ENCODE data around the gene METAP1D. TPM values are rescaled to one million over a fixed set of nuclear protein-coding genes. Genes with fewer than 3 reads are reported as not detected.

Gene METAP1D
- total RNA-seq, 2 experiments from 2014 or later: 5.3 to 6.0 TPM

DNA sequence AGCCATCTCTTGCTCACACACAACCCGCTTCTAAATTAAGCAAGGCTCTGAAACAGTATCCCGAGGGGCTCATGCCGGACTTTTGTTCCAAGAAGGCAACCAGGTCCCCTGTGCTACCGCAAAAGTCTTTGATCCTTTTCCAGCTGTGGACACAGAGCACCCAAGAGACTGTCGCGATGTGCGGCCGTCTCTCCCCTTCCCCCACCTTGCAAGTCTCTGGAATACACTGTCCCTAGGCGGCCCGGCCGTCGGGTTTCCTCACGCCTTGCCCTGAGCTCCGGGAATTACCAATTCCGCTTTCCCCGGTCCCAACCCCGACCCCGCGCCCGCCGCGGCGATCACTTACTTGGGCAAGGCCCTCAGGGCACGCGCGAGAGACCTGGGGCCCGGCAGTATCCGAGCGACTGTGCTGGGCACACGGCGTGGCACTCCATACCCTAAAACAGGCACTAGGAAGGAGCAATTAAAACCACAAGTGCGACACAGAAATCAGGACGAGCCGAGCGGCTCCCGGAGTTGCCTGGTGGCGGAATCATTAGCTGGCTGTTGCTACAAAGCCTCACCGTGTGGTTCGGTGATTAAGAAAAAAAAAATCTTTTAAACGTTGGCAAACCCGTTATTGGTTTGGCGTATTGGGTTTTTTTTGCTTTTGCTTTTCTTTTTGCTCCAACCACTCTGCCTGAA lies 83.3 kb downstream of the METAP1D start:
- ChIA-PET POLR2A (interaction anchor here (0.7 kb wide), 1 partner anchor 849 kb away, joined by 3 read pairs; no protein-coding TSS in a partner anchor), CTCF (interaction anchor here (0.6 to 7.2 kb wide), 5 partner anchors 9 to 19 kb away, joined by 3 to 93 read pairs (median 5); partner anchors contain the start of gene DLX2)
- intact Hi-C loops (cut with DNase I, micrococcal nuclease): loop anchor here in 1 of 2 experiments (10.0 kb wide), 1 partner anchor 1368 kb away; the partner anchor contains the start of gene SP5
- ATAC-seq (no peak), DNase-seq (no peak)
- no peaks in the 10 kb centered on the region for H3K9me3 Mint-ChIP-seq (ENCODE audit: low read depth)
- peaks cover 81% of the 10 kb centered on the region for H3K27me3 Mint-ChIP-seq
- peaks cover 2% of the 10 kb centered on the region for H3K36me3 Mint-ChIP-seq (ENCODE audit: low read depth)
- no peak overlapping the region for H3K27ac Mint-ChIP-seq
- peaks cover 52% of the 10 kb centered on the region for H3K4me1 Mint-ChIP-seq
- peak overlapping the region; percentile 73 for H3K4me3 Mint-ChIP-seq

DNA sequence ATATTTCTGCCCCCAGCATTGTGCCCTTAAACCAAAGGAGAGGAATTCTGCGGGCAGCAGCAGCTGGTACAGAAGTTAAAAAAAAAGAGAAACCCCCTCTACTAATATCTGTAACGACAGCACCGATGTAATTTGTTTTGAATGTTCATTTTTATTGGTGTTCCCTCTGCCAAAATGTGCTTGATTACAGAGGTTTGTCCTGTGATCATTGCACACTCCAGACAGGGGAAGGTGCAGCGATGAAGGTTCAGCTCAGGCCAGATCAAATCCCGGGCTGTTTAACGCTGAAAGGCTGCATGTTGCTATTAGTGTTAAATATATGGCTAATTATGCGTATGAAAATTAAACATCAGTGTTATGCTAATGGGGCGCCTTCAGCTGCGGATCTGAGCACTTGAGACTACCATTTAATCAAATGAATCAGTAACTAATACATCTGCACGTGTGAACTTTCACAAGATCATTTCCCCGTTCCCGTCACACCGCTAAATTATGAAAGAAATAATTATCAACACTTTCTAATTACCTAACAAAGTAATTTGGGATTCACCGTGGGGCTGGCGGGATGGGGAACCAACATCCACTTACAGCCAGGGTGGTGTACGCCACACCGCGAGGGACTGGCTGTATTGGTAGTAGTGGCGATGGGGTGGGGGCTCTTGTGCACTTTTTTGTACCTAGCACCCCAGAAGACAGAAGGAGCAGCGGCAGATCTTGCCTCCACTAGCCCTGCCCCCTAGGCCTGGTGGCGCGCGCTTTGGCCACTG lies 84.1 kb downstream of the METAP1D start:
- Mint-ChIP-seq H3K9me3 (ENCODE audit: low read depth) (no peaks in the 10 kb centered on the region), H3K27ac (no peak overlapping the region), H3K4me3 (peak overlapping the region; percentile 73), H3K36me3 (ENCODE audit: low read depth) (peaks cover 2% of the 10 kb centered on the region), H3K27me3 (peaks cover 84% of the 10 kb centered on the region), H3K4me1 (peaks cover 55% of the 10 kb centered on the region)
- CTCF ChIA-PET: interaction anchor here (1.2 to 7.2 kb wide), 2 partner anchors 10 to 19 kb away, joined by 3 to 93 read pairs; partner anchors contain the start of gene DLX2
- DNase-seq (no peak), ATAC-seq (no peak)
- intact Hi-C loops (cut with DNase I, micrococcal nuclease): loop anchor here in 1 of 2 experiments (1.0 to 10.0 kb wide), 2 partner anchors 9 to 1369 kb away; partner anchors contain the start of gene SP5
- POLR2A ChIA-PET: interaction anchor here (0.7 kb wide), 1 partner anchor 850 kb away, joined by 3 read pairs; no protein-coding TSS in a partner anchor

DNA sequence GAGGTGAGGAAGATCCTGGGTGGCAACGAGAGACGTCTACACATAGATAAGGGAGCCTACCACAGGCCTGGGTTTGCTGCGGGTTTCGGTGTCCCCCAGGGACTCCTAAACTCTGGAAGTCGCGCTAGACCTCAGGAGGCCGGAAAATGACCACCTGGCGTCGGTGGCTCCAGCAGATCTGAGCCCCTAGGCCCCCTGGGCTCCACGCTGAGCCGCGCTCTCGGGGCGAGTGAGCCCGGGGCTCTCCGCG lies 84.6 kb downstream of the METAP1D start:
- Mint-ChIP-seq H3K9me3 (ENCODE audit: low read depth) (no peaks in the 10 kb centered on the region), H3K4me3 (peak overlapping the region; percentile 73), H3K27ac (no peak overlapping the region), H3K4me1 (peaks cover 55% of the 10 kb centered on the region), H3K27me3 (peaks cover 83% of the 10 kb centered on the region), H3K36me3 (ENCODE audit: low read depth) (peaks cover 2% of the 10 kb centered on the region)
- ChIA-PET CTCF (interaction anchor here (7.2 kb wide), 1 partner anchor 18 kb away, joined by 93 read pairs; the partner anchor contains the start of gene DLX2), POLR2A (no interaction called here)
- DNase-seq (no peak), ATAC-seq (no peak)
- intact Hi-C loops (cut with DNase I, micrococcal nuclease): loop anchor here in 1 of 2 experiments (1.0 to 10.0 kb wide), 2 partner anchors 9 to 1370 kb away; partner anchors contain the start of gene SP5

- peak; percentile 78 for ATAC-seq
- DNase-seq: peak; percentile 78
- ChIA-PET POLR2A (interaction anchor here (0.9 kb wide), 1 partner anchor 11 kb away, joined by 3 read pairs; no protein-coding TSS in a partner anchor), CTCF (interaction anchor here (0.6 to 7.2 kb wide), 4 partner anchors 9 to 509 kb away, joined by 3 to 93 read pairs (median 3); partner anchors contain the start of gene DLX2)
- H3K9me3 Mint-ChIP-seq (ENCODE audit: low read depth): no peaks in the 10 kb centered on the region
- peaks cover 55% of the 10 kb centered on the region for H3K4me1 Mint-ChIP-seq
- intact Hi-C loops (cut with DNase I, micrococcal nuclease): loop anchor here (1.0 to 10.0 kb wide), 6 partner anchors 8 to 1370 kb away; partner anchors contain the start of genes GAD1 (in 2 of the 2), SP5 (in 2 of the 2) and DLX2 (in 1 of the 2)
- peaks cover 82% of the 10 kb centered on the region for H3K27me3 Mint-ChIP-seq
- peaks cover 2% of the 10 kb centered on the region for H3K36me3 Mint-ChIP-seq (ENCODE audit: low read depth)
- peak overlapping the region; percentile 73 for H3K4me3 Mint-ChIP-seq
- no peak overlapping the region for H3K27ac Mint-ChIP-seq
Measured at GRCh38 chr2:172084645-172085459, 85.1 kb downstream of the METAP1D start.

DNA sequence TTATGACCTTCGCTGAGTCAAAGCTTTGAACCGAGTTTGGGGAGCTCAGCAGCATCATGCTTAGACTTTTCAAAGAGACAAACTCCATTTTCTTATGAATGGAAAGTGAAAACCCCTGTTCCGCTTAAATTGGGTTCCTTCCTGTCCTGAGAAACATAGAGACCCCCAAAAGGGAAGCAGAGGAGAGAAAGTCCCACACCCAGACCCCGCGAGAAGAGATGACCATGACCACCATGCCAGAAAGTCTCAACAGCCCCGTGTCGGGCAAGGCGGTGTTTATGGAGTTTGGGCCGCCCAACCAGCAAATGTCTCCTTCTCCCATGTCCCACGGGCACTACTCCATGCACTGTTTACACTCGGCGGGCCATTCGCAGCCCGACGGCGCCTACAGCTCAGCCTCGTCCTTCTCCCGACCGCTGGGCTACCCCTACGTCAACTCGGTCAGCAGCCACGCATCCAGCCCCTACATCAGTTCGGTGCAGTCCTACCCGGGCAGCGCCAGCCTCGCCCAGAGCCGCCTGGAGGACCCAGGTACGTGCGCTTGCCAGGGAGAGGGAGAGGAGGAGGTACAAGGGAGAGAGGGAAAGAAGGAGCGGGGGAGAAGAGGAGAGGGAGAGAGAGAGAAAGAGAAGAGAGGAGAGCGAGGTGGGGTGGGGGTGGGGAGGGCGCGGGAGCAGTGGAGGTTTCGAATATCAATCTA lies 85.9 kb downstream of the METAP1D start, which contains the start of gene DLX1:
TSS of gene DLX1 (plus strand) at position 48 of the 700 bp plus-strand sequence. CDS start at position 219, 171 bp downstream.
- CTCF ChIA-PET: interaction anchor here (0.6 to 7.2 kb wide), 4 partner anchors 8 to 510 kb away, joined by 3 to 93 read pairs (median 3); partner anchors contain the start of gene DLX2
- H3K27ac Mint-ChIP-seq: peak within 1 kb of the TSS; percentile 38

DNA sequence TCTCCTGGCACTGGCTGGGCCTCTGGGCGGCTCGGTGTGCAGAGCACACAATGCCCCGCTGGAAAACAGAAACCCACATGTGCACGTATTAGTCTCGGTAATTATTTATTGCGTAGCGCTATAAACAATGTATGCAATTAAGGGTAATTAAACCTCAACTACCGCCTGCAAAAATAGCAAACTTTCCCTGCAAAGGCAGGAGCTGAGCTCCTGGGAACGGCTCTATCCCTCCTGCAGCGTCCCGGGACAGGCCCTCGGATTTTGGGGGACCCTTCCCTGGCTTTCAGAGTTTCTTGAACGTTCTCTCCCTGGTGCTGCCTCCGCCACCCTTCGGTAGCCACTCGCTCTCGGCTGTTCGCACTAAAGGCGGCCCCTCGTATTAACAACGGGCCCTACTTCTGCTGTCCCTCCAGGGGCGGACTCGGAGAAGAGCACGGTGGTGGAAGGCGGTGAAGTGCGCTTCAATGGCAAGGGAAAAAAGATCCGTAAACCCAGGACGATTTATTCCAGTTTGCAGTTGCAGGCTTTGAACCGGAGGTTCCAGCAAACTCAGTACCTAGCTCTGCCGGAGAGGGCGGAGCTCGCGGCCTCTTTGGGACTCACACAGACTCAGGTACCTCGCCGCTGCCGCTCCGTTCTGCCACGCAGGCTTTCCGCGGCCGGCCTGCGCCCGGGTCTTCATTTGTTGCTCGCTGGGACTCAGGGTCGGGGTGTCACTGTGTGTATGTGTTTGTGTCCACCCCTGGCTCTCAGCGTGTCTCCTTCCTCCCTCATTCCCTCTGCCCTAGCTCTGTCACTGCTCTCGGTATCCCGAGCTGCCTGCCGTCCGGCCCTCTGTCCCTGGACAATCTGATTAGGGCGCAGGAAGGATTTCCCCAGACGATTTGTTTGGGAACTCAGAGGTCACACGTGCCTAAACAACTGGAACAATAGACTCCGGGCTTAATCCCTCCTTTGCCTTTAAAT lies 86.8 kb downstream of the METAP1D start:
- H3K27me3 Mint-ChIP-seq: peaks cover 83% of the 10 kb centered on the region
- CTCF ChIA-PET: interaction anchor here (0.7 to 7.2 kb wide), 5 partner anchors 9 to 147 kb away, joined by 3 to 93 read pairs (median 3); partner anchors contain the start of gene DLX2
- intact Hi-C loops (cut with DNase I, micrococcal nuclease): loop anchor here (2.0 to 10.0 kb wide), 4 partner anchors 16 to 1372 kb away; partner anchors contain the start of genes GAD1 (in 2 of the 2), SP5 (in 2 of the 2) and DLX2 (in 1 of the 2)
- peak overlapping the region; percentile 31 for H3K27ac Mint-ChIP-seq
- no peaks in the 10 kb centered on the region for H3K9me3 Mint-ChIP-seq (ENCODE audit: low read depth)
- peaks cover 59% of the 10 kb centered on the region for H3K4me1 Mint-ChIP-seq
- DNase-seq (peak; percentile 83), ATAC-seq (peak; percentile 69)
- POLR2A ChIA-PET: interaction anchor here (0.6 kb wide), 1 partner anchor 383 kb away, joined by 5 read pairs; no protein-coding TSS in a partner anchor
- peak overlapping the region; percentile 73 for H3K4me3 Mint-ChIP-seq
- H3K36me3 Mint-ChIP-seq (ENCODE audit: low read depth): no peaks in the 10 kb centered on the region

More for the DNA sequence above, 85.9 kb downstream of the METAP1D start, which contains the start of gene DLX1:
- Mint-ChIP-seq H3K4me1 (peaks cover 57% of the 10 kb centered on the region), H3K27me3 (peaks cover 82% of the 10 kb centered on the region), H3K36me3 (ENCODE audit: low read depth) (peaks cover 2% of the 10 kb centered on the region), H3K4me3 (peak within 1 kb of the TSS; percentile 73), H3K9me3 (ENCODE audit: low read depth) (no peaks in the 10 kb centered on the region)
- ATAC-seq (peak; percentile 3), DNase-seq (peak; percentile 23)
- POLR2A ChIA-PET: interaction anchor here (0.9 kb wide), 1 partner anchor 11 kb away, joined by 3 read pairs; no protein-coding TSS in a partner anchor
- intact Hi-C loops (cut with DNase I, micrococcal nuclease): loop anchor here (1.0 to 10.0 kb wide), 6 partner anchors 10 to 1371 kb away; partner anchors contain the start of genes DLX2 (in 2 of the 2), GAD1 (in 2 of the 2) and SP5 (in 2 of the 2)

DNA sequence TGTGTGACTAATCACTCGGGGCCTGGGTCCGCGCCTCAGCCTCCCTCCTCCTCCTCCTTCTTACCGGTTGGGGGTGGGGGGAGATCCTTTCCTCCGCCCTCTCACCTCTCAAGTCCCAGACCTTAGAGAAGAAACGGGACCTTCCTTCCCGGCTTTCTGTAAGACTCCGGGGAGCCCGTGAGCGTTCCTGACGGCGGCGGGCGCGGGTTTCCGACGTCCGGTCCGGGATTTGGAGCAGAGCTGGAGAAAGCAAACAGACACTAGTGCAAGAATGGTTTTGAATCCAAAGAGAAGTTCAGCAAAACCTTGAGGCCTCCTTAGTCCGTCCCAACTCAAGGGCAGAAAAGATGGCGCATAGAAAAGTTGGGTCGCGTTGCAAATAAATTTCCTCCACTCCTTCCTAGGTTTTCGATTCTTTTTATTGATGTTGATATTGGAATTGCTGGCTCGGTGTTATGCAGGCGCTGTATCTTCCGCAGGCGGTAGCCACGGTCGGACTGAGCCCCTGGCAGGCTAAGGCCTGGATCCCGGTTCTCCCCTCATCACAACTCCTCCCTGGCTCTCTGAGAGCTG lies 87.5 kb downstream of the METAP1D start:
- Mint-ChIP-seq H3K36me3 (ENCODE audit: low read depth) (no peaks in the 10 kb centered on the region), H3K4me3 (peak overlapping the region; percentile 73), H3K27ac (no peak overlapping the region), H3K27me3 (peaks cover 83% of the 10 kb centered on the region), H3K9me3 (ENCODE audit: low read depth) (no peaks in the 10 kb centered on the region), H3K4me1 (peaks cover 58% of the 10 kb centered on the region)
- CTCF ChIA-PET: interaction anchor here (0.7 to 7.2 kb wide), 4 partner anchors 8 to 147 kb away, joined by 3 to 93 read pairs (median 5); partner anchors contain the start of gene DLX2
- POLR2A ChIA-PET: no interaction called here
- ATAC-seq: no peak
- DNase-seq: no peak
- intact Hi-C loops (cut with DNase I, micrococcal nuclease): loop anchor here (2.0 to 10.0 kb wide), 4 partner anchors 16 to 1372 kb away; partner anchors contain the start of genes GAD1 (in 2 of the 2), SP5 (in 2 of the 2) and DLX2 (in 1 of the 2)

DNA sequence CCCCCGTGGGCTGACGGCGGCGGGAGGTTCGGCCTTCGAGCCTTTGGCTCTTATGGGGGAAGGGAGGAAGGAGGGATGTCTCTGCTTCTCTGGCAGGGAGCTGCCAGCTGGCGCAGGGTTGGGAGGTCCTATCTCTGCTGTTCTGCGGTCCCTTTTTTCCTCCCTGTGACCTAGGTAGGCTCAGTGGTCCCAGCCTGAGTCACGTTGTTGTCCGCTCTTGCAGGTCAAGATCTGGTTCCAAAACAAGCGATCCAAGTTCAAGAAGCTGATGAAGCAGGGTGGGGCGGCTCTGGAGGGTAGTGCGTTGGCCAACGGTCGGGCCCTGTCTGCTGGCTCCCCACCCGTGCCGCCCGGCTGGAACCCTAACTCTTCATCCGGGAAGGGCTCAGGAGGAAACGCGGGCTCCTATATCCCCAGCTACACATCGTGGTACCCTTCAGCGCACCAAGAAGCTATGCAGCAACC lies 88.1 kb downstream of the METAP1D start:
- ATAC-seq: no peak
- Mint-ChIP-seq H3K27me3 (peaks cover 83% of the 10 kb centered on the region), H3K4me1 (peaks cover 53% of the 10 kb centered on the region), H3K4me3 (peak overlapping the region; percentile 18), H3K9me3 (ENCODE audit: low read depth) (no peaks in the 10 kb centered on the region), H3K27ac (no peak overlapping the region), H3K36me3 (ENCODE audit: low read depth) (no peaks in the 10 kb centered on the region)
- ChIA-PET CTCF (interaction anchor here (0.6 to 7.2 kb wide), 2 partner anchors 15 to 844 kb away, joined by 3 to 93 read pairs; partner anchors contain the start of gene DLX2), POLR2A (no interaction called here)
- DNase-seq: no peak
- intact Hi-C loops (cut with DNase I, micrococcal nuclease): loop anchor here (2.0 to 10.0 kb wide), 4 partner anchors 15 to 1373 kb away; partner anchors contain the start of genes GAD1 (in 2 of the 2), SP5 (in 2 of the 2) and DLX2 (in 1 of the 2)
